Lower leg skin (tissue), 3 donors: ENCODE measurements around the gene XK.

Experiments
- CTCF ChIP-seq, 3 donors: fragments of 450-650 bp; IDR thresholded peaks; one replicate each; pipeline ENCODE4 v1.5.1; 2016; ENCODE audit warnings: antibody characterized with exemption in 3 of 3, mild to moderate bottlenecking in 3 of 3, moderate library complexity in 2 of 3
- POLR2A ChIP-seq, 2 donors: fragments of 450-650 bp; IDR thresholded peaks; one replicate each; pipeline ENCODE4 v1.6.1; 2016 to 2017; ENCODE audit warnings: antibody characterized with exemption in 2 of 2, mild to moderate bottlenecking in 1 of 2, moderate library complexity in 1 of 2

- no peak for TF ChIP-seq POLR2A (IDR thresholded peaks at IDR 0.05)
- no peak for TF ChIP-seq CTCF (IDR thresholded peaks at IDR 0.05)
These were observed 1.2 kb upstream of the XK start for GRCh38 chrX:37684426-37684825.
